ENCODE results near the gene SCN7A. TPM values are rescaled to one million over a fixed set of nuclear protein-coding genes. Genes with fewer than 3 reads are reported as not detected.

The SCN7A gene
- total and polyA plus RNA-seq, 4 donors: 0.05 to 7.9 (median 1.1) TPM

GRCh38 chr2:166433457-166433856 is 60.6 kb downstream of the SCN7A start:
- H3K36me3 ChIP-seq (ENCODE audit: control insufficient read depth in 4 of 4, insufficient read depth in 3 of 4, low read depth in 1 of 4, low read length in 3 of 4): no peaks in the 10 kb centered on the region
- no peak overlapping the region for H3K9ac ChIP-seq (ENCODE audit: low read depth in 1 of 2, low read length in 2 of 2)
- no peaks in the 10 kb centered on the region for H3K9me3 ChIP-seq (ENCODE audit: control insufficient read depth in 4 of 4, low read length in 3 of 4)
- WGBS: 32% methylated on average over 1 of the region's 1 CpG
- no peak overlapping the region for H3K27ac ChIP-seq (ENCODE audit: low read depth in 1 of 2, low read length in 2 of 2)
- TF ChIP-seq FOXA1 (IDR thresholded peaks at IDR 0.05) (no peak), NR2F2 (IDR thresholded peaks at IDR 0.05) (no peak), RAD21 (IDR thresholded peaks at IDR 0.05) (no peak), HNF4G (IDR thresholded peaks at IDR 0.05) (no peak), YY1 (IDR thresholded peaks at IDR 0.05) (no peak), REST (IDR thresholded peaks at IDR 0.05) (no peak), ZBTB33 (IDR thresholded peaks at IDR 0.05) (no peak), GABPA (IDR thresholded peaks at IDR 0.05 in 1 of 2, conservative IDR thresholded peaks at IDR 0.05 in 1 of 2) (no peak), MAX (IDR thresholded peaks at IDR 0.05) (no peak)
- no peaks in the 10 kb centered on the region for H3K4me1 ChIP-seq (ENCODE audit: control insufficient read depth in 4 of 4, insufficient read depth in 4 of 4, low read length in 3 of 4)
- no peak for DNase-seq (ENCODE audit: low spot score)
- no peaks in the 10 kb centered on the region for H3K27me3 ChIP-seq (ENCODE audit: control insufficient read depth in 4 of 4, insufficient read depth in 4 of 4, low read length in 3 of 4)
- H3K4me3 ChIP-seq (ENCODE audit: low read depth in 1 of 3, low read length in 3 of 3): no peak overlapping the region

- Histone ChIP-seq H3K27ac (ENCODE audit: low read depth in 1 of 2, low read length in 2 of 2) (no peak overlapping the region), H3K9ac (ENCODE audit: low read depth in 1 of 2, low read length in 2 of 2) (no peak overlapping the region), H3K9me3 (ENCODE audit: control insufficient read depth in 4 of 4, low read length in 3 of 4) (no peaks in the 10 kb centered on the region), H3K27me3 (ENCODE audit: control insufficient read depth in 4 of 4, insufficient read depth in 4 of 4, low read length in 3 of 4) (no peaks in the 10 kb centered on the region), H3K36me3 (ENCODE audit: control insufficient read depth in 4 of 4, insufficient read depth in 3 of 4, low read depth in 1 of 4, low read length in 3 of 4) (no peaks in the 10 kb centered on the region), H3K4me1 (ENCODE audit: control insufficient read depth in 4 of 4, insufficient read depth in 4 of 4, low read length in 3 of 4) (no peaks in the 10 kb centered on the region), H3K4me3 (ENCODE audit: low read depth in 1 of 3, low read length in 3 of 3) (no peak overlapping the region)
- 36% methylated on average over 1 of the region's 1 CpG for WGBS
- no peak for TF ChIP-seq FOXA1 (IDR thresholded peaks at IDR 0.05)
- TF ChIP-seq FOXA2 (IDR thresholded peaks at IDR 0.05): no peak
- TF ChIP-seq MAX (IDR thresholded peaks at IDR 0.05): no peak
- no peak for TF ChIP-seq HNF4A (conservative IDR thresholded peaks at IDR 0.05)
- TF ChIP-seq EGR1 (IDR thresholded peaks at IDR 0.05; ENCODE audit: low read depth in 2 of 2): no peak
- no peak for TF ChIP-seq TAF1 (conservative IDR thresholded peaks at IDR 0.05)
- no peak for TF ChIP-seq RXRA (IDR thresholded peaks at IDR 0.05)
- no peak for TF ChIP-seq HNF4G (IDR thresholded peaks at IDR 0.05)
- no peak for TF ChIP-seq CTCF (IDR thresholded peaks at IDR 0.05; ENCODE audit: low read depth, low read length, missing input control)
- no peak for TF ChIP-seq NR2F2 (IDR thresholded peaks at IDR 0.05)
- TF ChIP-seq JUND (IDR thresholded peaks at IDR 0.05): no peak
- DNase-seq (ENCODE audit: low spot score): no peak
Measured at GRCh38 chr2:166432331-166432730, 61.7 kb downstream of the SCN7A start.
